ENCODE data around the gene CTPS1.

Gene CTPS1

DNA sequence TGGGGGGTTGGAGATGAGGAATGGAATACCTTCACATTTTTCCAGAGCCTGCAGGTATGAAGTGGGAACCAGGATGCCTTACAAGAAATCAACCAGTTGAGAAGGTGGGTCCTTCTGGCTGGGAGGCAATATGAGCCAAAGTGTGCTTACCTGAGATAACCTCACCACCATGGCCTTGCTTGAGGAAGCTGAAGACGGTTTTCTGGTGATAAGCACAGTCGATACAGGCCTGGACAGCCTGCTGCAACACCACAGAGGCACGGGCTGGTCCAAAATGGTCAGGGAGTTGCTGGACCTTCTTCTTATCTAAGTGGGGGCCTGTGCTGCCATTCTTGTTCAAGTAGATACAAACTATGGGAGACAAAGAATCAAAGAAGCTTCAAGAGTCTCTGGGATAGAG lies 69.0 kb downstream of the CTPS1 start:
- H3K27me3 ChIP-seq (ENCODE audit: insufficient read depth, poor library complexity, severe bottlenecking): no peaks in the 10 kb centered on the region
- TF ChIP-seq SPI1 (IDR thresholded peaks at IDR 0.05; ENCODE audit: borderline replicate concordance, low read depth): no peak
- no peak for TF ChIP-seq POLR2AphosphoS5 (IDR thresholded peaks at IDR 0.05; ENCODE audit: low read depth)
- TF ChIP-seq, protein P1, sequence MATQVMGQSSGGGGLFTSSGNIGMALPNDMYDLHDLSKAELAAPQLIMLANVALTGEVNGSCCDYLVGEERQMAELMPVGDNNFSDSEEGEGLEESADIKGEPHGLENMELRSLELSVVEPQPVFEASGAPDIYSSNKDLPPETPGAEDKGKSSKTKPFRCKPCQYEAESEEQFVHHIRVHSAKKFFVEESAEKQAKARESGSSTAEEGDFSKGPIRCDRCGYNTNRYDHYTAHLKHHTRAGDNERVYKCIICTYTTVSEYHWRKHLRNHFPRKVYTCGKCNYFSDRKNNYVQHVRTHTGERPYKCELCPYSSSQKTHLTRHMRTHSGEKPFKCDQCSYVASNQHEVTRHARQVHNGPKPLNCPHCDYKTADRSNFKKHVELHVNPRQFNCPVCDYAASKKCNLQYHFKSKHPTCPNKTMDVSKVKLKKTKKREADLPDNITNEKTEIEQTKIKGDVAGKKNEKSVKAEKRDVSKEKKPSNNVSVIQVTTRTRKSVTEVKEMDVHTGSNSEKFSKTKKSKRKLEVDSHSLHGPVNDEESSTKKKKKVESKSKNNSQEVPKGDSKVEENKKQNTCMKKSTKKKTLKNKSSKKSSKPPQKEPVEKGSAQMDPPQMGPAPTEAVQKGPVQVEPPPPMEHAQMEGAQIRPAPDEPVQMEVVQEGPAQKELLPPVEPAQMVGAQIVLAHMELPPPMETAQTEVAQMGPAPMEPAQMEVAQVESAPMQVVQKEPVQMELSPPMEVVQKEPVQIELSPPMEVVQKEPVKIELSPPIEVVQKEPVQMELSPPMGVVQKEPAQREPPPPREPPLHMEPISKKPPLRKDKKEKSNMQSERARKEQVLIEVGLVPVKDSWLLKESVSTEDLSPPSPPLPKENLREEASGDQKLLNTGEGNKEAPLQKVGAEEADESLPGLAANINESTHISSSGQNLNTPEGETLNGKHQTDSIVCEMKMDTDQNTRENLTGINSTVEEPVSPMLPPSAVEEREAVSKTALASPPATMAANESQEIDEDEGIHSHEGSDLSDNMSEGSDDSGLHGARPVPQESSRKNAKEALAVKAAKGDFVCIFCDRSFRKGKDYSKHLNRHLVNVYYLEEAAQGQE (IDR thresholded peaks at IDR 0.05; ENCODE audit: insufficient replicate concordance, low read depth): no peak
- TF ChIP-seq, protein P2, sequence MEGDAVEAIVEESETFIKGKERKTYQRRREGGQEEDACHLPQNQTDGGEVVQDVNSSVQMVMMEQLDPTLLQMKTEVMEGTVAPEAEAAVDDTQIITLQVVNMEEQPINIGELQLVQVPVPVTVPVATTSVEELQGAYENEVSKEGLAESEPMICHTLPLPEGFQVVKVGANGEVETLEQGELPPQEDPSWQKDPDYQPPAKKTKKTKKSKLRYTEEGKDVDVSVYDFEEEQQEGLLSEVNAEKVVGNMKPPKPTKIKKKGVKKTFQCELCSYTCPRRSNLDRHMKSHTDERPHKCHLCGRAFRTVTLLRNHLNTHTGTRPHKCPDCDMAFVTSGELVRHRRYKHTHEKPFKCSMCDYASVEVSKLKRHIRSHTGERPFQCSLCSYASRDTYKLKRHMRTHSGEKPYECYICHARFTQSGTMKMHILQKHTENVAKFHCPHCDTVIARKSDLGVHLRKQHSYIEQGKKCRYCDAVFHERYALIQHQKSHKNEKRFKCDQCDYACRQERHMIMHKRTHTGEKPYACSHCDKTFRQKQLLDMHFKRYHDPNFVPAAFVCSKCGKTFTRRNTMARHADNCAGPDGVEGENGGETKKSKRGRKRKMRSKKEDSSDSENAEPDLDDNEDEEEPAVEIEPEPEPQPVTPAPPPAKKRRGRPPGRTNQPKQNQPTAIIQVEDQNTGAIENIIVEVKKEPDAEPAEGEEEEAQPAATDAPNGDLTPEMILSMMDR (IDR thresholded peaks at IDR 0.05; ENCODE audit: insufficient read depth, low read length): no peak
- no peak for TF ChIP-seq GABPA (IDR thresholded peaks at IDR 0.05; ENCODE audit: low read depth)
- DNase-seq (ENCODE audit: low read depth in 1 of 2, low spot score in 1 of 2): no peak
- no peak overlapping the region for H3K4me3 ChIP-seq (replicated peaks; ENCODE audit: insufficient read depth, low read length)
- H3K27ac ChIP-seq (replicated peaks): no peak overlapping the region

DNA sequence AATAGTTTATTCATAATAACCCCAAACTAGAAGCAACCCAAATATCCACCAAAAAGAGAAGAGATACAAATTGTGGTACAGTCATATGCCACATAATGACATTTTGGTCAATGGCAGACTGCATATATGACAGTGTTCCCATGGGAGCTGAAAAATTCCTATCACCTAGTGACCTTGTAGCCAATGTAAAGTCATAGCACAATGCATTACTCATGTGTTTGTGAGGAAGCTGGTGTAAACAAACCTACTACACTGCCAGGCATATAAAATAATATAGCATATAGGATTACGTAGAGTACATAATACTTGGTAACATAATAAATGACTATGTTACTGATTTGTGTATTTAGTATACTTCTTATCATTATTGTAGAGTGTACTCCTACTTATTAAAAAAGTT lies 71.5 kb downstream of the CTPS1 start:
- no peaks in the 10 kb centered on the region for H3K27me3 ChIP-seq (ENCODE audit: insufficient read depth, poor library complexity, severe bottlenecking)
- no peak overlapping the region for H3K4me3 ChIP-seq (replicated peaks; ENCODE audit: insufficient read depth, low read length)
- H3K27ac ChIP-seq (replicated peaks): no peak overlapping the region
- TF ChIP-seq GABPA (IDR thresholded peaks at IDR 0.05; ENCODE audit: low read depth): no peak
- TF ChIP-seq, protein P2 (IDR thresholded peaks at IDR 0.05; ENCODE audit: insufficient read depth, low read length): no peak
- TF ChIP-seq, protein P1 (IDR thresholded peaks at IDR 0.05; ENCODE audit: insufficient replicate concordance, low read depth): no peak
- no peak for TF ChIP-seq POLR2AphosphoS5 (IDR thresholded peaks at IDR 0.05; ENCODE audit: low read depth)
- no peak for TF ChIP-seq SPI1 (IDR thresholded peaks at IDR 0.05; ENCODE audit: borderline replicate concordance, low read depth)
- no peak for DNase-seq (ENCODE audit: low read depth in 1 of 2, low spot score in 1 of 2)

DNA sequence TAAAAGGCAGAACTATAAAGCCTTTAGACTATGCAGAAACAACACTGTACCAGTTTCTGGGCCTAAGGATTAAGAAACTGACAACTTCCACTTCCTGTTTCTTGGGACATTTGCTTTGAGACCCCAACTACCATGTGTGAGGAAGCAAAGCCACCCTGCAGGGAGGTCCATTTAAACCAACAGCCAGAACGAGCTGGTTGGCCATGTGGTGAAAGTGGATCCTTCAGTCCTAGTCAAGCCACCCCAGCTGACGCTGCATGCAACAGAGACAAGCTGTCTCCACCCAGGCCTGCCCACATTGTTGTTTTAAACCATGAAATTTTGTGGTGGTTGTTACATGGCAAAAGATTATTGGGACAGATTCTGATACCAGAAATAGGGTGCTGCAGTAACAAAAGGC lies 73.8 kb downstream of the CTPS1 start:
- TF ChIP-seq, protein P2 (IDR thresholded peaks at IDR 0.05; ENCODE audit: insufficient read depth, low read length): no peak
- TF ChIP-seq GABPA (IDR thresholded peaks at IDR 0.05; ENCODE audit: low read depth) (no peak), POLR2AphosphoS5 (IDR thresholded peaks at IDR 0.05; ENCODE audit: low read depth) (no peak), SPI1 (IDR thresholded peaks at IDR 0.05; ENCODE audit: borderline replicate concordance, low read depth) (peak; percentile 96)
- TF ChIP-seq, protein P1 (IDR thresholded peaks at IDR 0.05; ENCODE audit: insufficient replicate concordance, low read depth): no peak
- DNase-seq (ENCODE audit: low read depth in 1 of 2, low spot score in 1 of 2): peak; percentile 20 to 73
- no peak overlapping the region for H3K4me3 ChIP-seq (replicated peaks; ENCODE audit: insufficient read depth, low read length)
- peak overlapping the region; percentile 47 for H3K27ac ChIP-seq (replicated peaks)
- H3K27me3 ChIP-seq (ENCODE audit: insufficient read depth, poor library complexity, severe bottlenecking): no peaks in the 10 kb centered on the region

Measured in HL-60 (cell line).